ENCODE data around the gene SLC36A4.

The SLC36A4 gene

DNA sequence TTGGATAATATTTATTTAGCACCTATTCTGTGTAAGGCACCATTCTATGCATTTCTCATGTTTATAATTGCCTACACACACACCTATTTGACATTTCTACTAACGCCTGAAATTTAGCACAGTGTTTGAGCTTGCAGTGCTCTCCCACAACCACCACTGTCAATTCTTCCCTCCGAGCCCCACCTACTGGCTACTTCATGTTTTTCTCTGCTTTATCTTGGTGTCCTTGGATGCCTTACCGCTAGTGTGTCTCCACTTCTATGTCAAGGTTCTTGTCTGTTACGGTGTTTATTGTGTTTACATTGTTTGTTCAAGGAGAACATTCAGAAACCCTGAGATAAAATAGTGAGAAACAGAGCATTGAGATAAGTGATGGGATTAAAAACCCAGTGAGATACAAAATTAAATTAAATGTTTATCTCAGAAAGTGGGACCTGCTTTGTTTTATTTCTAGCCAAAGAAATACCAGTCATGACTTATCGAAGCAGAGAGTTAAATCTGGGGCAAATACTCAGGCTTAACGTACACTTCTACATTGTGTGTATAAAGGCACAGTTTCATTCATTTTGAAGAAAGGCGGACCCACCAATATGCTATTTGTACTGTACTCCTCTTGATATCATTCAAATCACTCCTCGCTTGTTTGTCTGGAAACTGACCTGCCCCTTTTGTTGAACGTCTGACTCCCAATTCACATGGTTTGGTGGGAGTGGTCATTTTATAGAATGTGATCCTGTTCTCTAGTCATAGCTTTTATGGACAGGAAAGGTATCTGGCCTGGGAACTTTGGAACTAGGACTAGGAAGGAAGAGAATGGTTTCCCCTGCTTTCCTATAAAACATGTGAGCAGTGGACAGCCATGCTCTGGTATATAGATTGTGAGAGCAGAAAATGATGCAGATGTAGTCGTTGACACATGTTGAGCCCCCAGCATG lies 39.2 kb upstream of the SLC36A4 start:
- Histone ChIP-seq H3K4me1 (ENCODE audit: control insufficient read depth in 1 of 2, insufficient read depth in 1 of 2, low read depth in 1 of 2, low read length in 1 of 2) (no peaks in the 10 kb centered on the region), H3K27me3 (peaks cover 39% of the 10 kb centered on the region), H3K4me3 (ENCODE audit: low read depth in 1 of 2, low read length in 1 of 2) (no peak overlapping the region), H3K9me3 (no peaks in the 10 kb centered on the region), H3K27ac (no peak overlapping the region), H3K36me3 (no peaks in the 10 kb centered on the region)
- TF ChIP-seq, protein P1, sequence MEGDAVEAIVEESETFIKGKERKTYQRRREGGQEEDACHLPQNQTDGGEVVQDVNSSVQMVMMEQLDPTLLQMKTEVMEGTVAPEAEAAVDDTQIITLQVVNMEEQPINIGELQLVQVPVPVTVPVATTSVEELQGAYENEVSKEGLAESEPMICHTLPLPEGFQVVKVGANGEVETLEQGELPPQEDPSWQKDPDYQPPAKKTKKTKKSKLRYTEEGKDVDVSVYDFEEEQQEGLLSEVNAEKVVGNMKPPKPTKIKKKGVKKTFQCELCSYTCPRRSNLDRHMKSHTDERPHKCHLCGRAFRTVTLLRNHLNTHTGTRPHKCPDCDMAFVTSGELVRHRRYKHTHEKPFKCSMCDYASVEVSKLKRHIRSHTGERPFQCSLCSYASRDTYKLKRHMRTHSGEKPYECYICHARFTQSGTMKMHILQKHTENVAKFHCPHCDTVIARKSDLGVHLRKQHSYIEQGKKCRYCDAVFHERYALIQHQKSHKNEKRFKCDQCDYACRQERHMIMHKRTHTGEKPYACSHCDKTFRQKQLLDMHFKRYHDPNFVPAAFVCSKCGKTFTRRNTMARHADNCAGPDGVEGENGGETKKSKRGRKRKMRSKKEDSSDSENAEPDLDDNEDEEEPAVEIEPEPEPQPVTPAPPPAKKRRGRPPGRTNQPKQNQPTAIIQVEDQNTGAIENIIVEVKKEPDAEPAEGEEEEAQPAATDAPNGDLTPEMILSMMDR (IDR thresholded peaks at IDR 0.05) = no peak

DNA sequence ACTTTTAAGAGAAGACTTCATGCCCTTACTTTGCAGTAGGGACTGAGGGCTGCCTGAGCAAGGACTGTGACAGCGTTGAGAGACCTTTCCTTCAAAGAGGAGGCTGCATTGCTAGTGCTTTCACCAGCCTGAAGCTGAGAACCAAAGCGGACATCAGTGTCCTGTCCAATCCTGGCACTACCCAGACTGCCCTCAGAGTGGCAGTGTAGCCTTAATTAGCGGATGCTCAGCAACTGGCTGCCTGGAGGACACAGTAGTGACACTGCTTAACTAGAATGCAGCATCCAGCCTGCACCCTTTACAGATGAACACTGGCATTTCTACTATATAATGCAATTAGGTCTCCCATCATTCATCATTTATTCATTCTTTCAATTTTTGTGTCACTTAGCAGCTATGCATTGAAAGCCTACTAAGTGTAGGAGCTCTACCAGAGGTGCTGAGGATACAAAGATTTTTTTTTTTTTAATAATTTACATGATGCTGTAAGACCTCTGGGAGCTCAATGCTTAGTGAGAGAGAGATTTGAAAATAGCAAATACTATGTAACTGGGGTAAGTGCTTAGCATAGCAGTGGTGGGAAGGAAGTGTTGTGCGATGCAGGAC lies 36.9 kb upstream of the SLC36A4 start:
- H3K4me3 ChIP-seq (ENCODE audit: low read depth in 1 of 2, low read length in 1 of 2) = no peak overlapping the region
- TF ChIP-seq, protein P1 (IDR thresholded peaks at IDR 0.05) = peak; percentile 68
- H3K27me3 ChIP-seq = peaks cover 40% of the 10 kb centered on the region
- no peaks in the 10 kb centered on the region for H3K9me3 ChIP-seq
- no peaks in the 10 kb centered on the region for H3K36me3 ChIP-seq
- no peak overlapping the region for H3K27ac ChIP-seq
- no peaks in the 10 kb centered on the region for H3K4me1 ChIP-seq (ENCODE audit: control insufficient read depth in 1 of 2, insufficient read depth in 1 of 2, low read depth in 1 of 2, low read length in 1 of 2)

GRCh38 chr11:93229876-93230275 lies 32.1 kb upstream of the SLC36A4 start:
- no peak overlapping the region for H3K4me3 ChIP-seq (ENCODE audit: low read depth in 1 of 2, low read length in 1 of 2)
- no peaks in the 10 kb centered on the region for H3K36me3 ChIP-seq
- no peak overlapping the region for H3K27ac ChIP-seq
- no peaks in the 10 kb centered on the region for H3K4me1 ChIP-seq (ENCODE audit: control insufficient read depth in 1 of 2, insufficient read depth in 1 of 2, low read depth in 1 of 2, low read length in 1 of 2)
- H3K27me3 ChIP-seq = peaks cover 20% of the 10 kb centered on the region
- H3K9me3 ChIP-seq = no peaks in the 10 kb centered on the region
- TF ChIP-seq, protein P1 (IDR thresholded peaks at IDR 0.05) = no peak

DNA sequence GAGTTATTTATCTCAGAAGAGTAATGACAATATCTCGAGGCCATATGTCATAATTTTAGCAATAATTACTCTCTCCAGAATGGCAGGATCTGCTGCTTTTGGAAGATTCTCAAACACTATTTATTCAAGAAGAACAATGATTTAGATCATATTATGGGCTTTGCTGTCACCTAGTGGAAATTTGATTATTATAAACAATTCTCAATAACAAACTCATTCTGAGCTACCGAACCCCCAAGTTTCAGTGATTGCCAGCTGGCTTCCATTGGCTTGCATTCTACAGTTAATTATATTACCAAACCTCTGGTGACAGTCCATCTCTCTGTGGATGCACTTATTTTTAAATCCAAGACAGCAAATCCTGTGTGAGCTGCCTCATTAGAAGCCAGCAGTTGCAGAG lies 27.9 kb upstream of the SLC36A4 start:
- Histone ChIP-seq H3K36me3 (no peaks in the 10 kb centered on the region), H3K4me3 (ENCODE audit: low read depth in 1 of 2, low read length in 1 of 2) (no peak overlapping the region), H3K27ac (no peak overlapping the region), H3K4me1 (ENCODE audit: control insufficient read depth in 1 of 2, insufficient read depth in 1 of 2, low read depth in 1 of 2, low read length in 1 of 2) (peaks cover 9 to 14% of the 10 kb centered on the region in 2 experiments), H3K9me3 (no peaks in the 10 kb centered on the region), H3K27me3 (no peaks in the 10 kb centered on the region)
- TF ChIP-seq, protein P1 (IDR thresholded peaks at IDR 0.05) = peak; percentile 11

- TF ChIP-seq, protein P1 (IDR thresholded peaks at IDR 0.05) = no peak
- Histone ChIP-seq H3K36me3 (no peaks in the 10 kb centered on the region), H3K4me1 (ENCODE audit: control insufficient read depth in 1 of 2, insufficient read depth in 1 of 2, low read depth in 1 of 2, low read length in 1 of 2) (peaks cover 9 to 14% of the 10 kb centered on the region in 2 experiments), H3K9me3 (no peaks in the 10 kb centered on the region), H3K27ac (peak overlapping the region; percentile 56), H3K27me3 (no peaks in the 10 kb centered on the region), H3K4me3 (ENCODE audit: low read depth in 1 of 2, low read length in 1 of 2) (no peak overlapping the region)
These were observed 23.7 kb upstream of the SLC36A4 start for GRCh38 chr11:93221539-93221938.

All from neutrophil (primary cell).